Motor neuron (in vitro differentiated cells): ENCODE data around the gene GFM2. TPM values are rescaled to one million over a fixed set of nuclear protein-coding genes. Genes with fewer than 3 reads are reported as not detected.
"Not testable (repeated sequence)": the region's sequence is repeated elsewhere in the genome, so short reads cannot be mapped to it uniquely, and the experiment has no call there.

ENCODE experiments used
- ATAC-seq, 8 experiments: fragments of 200-7000 bp; cut with Tn5 transposase; replicated peaks in 6 of 8; 2 replicates each; pipeline ENCODE4 v1.8.0; 2021; ENCODE audit warnings: mild to moderate bottlenecking in 8 of 8, moderate library complexity in 8 of 8
- H3K27ac ChIP-seq, 2 donors: fragments of 250-450 bp; sonication (Bioruptor Pico); 2 replicates each; pipeline ENCODE4 v1.9.0; 2021; ENCODE audit warnings: antibody characterized with exemption in 2 of 2, mild to moderate bottlenecking in 2 of 2, moderate library complexity in 1 of 2
- H3K4me1 ChIP-seq, 2 donors: fragments of 250-450 bp; sonication (Bioruptor Pico); replicated peaks in 1 of 2; 2 replicates each; pipeline ENCODE4 v1.6.1; 2021; ENCODE audit warnings: antibody characterized with exemption in 2 of 2, mild to moderate bottlenecking in 2 of 2, moderate library complexity in 1 of 2
- H3K4me3 ChIP-seq, 5 donors: fragments of 250-450 bp; sonication (Bioruptor Pico); 2 replicates each; pipeline ENCODE4 v1.9.0; 2021; ENCODE audit warnings: antibody characterized with exemption in 5 of 5, mild to moderate bottlenecking in 5 of 5, moderate library complexity in 4 of 5
- WGBS, 10 experiments: fragments of 450-650 bp; shearing (Covaris generic); methylation state at CpG; one replicate each; pipeline ENCODE4 v1.0.0; 2022; 5-methylcytosine and 5-hydroxymethylcytosine counted together
- in situ Hi-C, 9 experiments: fragments of 400-800 bp; cut with MboI; loops; one replicate each; pipeline ENCODE4 v1.15.0; 2021; ENCODE audit warnings: low sequenced_read_pairs in 9 of 9, low pct_unique_long_range_greater_than_20kb in 2 of 9; ENCODE audit not compliant: unreplicated experiment in 9 of 9
- total RNA-seq, 8 experiments: library from RNA; unstranded; fragments of 300-600 nt; gene quantifications; 2 replicates each; pipeline versions ENCODE4 v1.2.3 to v1.2.4, GENCODE V29; 2022

The GFM2 gene
- total RNA-seq, 8 experiments from 2014 or later = 29.4 to 58.9 (median 39.3) TPM

DNA sequence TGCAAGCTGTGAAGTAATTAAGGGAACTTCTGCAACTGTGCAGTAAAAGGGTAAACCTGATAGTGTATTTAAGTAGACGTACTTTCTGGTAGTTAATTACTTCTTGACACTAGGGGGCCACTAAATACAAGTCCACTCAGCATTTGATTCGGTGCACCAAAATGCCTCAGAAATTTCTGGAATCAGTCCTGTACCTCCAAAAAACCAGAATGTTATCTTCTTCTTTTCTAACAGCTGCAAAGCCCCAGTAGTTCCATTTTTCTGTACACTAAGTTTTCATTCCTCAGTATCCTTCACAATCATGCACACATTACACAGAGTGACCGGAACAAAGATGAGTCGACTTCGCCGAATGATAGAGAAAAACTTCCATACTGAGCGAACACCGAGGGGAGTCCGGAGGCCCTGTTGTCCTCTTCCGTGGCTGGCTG is 484 bp downstream of the GFM2 start:
- Histone ChIP-seq H3K27ac (peak overlapping the region; percentile 55 to 93), H3K4me1 (peaks cover 17 to 19% of the 10 kb centered on the region in 2 donors), H3K4me3 (peak overlapping the region; percentile 65 to 100 (median 98))
- in situ Hi-C loops = loop anchor here in 2 of 9 experiments (25.0 kb wide), 2 partner anchors 146 to 571 kb away; partner anchors contain the start of gene HMGCR (in 1 of the 2)
- WGBS, 10 experiments = 0 to 8% (median 1%) methylated on average over 1 to 10 of the region's 10 CpGs
- peak in 3 of 8 experiments; percentile 11 to 22 (median 20) for ATAC-seq

- Histone ChIP-seq H3K4me1 (peaks cover 17 to 19% of the 10 kb centered on the region in 2 donors), H3K27ac (no peak overlapping the region), H3K4me3 (peak overlapping the region; percentile 65 to 100 (median 98))
- 61 to 90% (median 64%) methylated on average over 5 to 21 of the region's 27 CpGs; no CpG with 5 or more reads in 5 of the 10 experiments for WGBS, 10 experiments
- in situ Hi-C loops = loop anchor here in 2 of 9 experiments (25.0 kb wide), 2 partner anchors 146 to 571 kb away; partner anchors contain the start of gene HMGCR (in 1 of the 2)
- ATAC-seq = no peak
Observed at GRCh38 chr5:74765929-74766328, 988 bp downstream of the GFM2 start.

DNA sequence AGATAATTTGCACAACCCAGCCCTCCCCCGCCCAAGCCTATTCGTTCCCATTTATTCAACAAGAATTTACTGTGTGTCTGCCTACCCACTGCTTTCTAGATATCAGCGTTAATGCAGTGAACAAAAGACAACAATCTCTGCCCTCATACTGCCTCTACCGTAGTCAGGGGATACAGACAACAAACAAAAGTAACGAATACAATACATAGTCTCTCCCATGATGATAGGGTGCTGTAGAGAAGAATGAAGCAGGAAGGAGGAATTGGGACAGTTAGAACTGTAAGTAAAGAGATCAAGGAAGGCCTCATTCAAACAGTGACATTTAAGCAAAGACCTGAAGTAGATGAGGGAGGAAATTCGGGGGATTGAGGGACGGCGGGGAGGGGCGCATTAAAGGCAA is 1.7 kb downstream of the GFM2 start:
- Histone ChIP-seq H3K27ac (no peak overlapping the region), H3K4me1 (peaks cover 17 to 19% of the 10 kb centered on the region in 2 donors), H3K4me3 (peak overlapping the region in 1 of 5 donors; percentile 1)
- in situ Hi-C loops = loop anchor here in 2 of 9 experiments (25.0 kb wide), 2 partner anchors 147 to 572 kb away; partner anchors contain the start of gene HMGCR (in 1 of the 2)
- peak in 1 of 8 experiments; percentile 19 for ATAC-seq
- 20 to 100% (median 85%) methylated on average over 2 to 7 of the region's 9 CpGs for WGBS, 10 experiments

DNA sequence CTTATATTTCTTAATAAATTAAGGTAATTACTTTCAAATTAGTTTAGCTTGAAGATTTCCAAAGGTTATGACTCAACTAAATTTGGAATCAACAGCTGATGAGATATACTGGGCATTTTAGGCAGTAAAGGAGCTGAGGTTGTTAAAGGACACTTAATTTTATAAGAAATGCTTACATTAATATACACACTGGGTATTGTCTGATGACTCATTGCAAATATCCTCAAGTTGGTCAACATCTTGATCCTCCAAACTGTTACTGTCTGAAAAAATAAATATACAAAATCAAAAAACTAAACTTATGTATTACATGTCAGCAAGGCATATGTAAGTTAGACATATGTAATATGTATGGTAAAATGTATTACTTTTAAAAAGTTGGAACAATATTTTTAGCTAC is 3.4 kb downstream of the GFM2 start:
- Histone ChIP-seq H3K4me1 (peaks cover 17 to 19% of the 10 kb centered on the region in 2 donors), H3K4me3 (no peak overlapping the region), H3K27ac (no peak overlapping the region)
- no peak for ATAC-seq
- in situ Hi-C loops = loop anchor here in 2 of 9 experiments (25.0 kb wide), 2 partner anchors 149 to 574 kb away; partner anchors contain the start of gene HMGCR (in 1 of the 2)

DNA sequence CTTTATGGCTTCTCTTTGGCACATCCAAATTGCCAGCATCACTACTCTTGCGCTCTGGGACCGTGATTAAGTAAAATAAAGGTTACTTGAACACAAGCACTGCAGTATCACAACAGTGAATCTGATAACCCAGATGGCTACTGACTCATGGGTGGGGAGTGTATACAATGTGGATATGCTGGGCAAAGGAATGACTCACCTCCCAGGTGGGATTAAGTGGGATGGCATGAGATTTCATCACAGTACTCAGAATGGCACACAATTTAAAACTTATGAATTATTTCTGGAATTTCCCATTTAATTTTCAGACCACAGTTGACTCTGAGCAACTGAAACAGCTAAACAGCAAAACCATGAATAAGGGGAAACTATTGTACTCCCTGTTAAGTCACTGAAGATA is 4.3 kb downstream of the GFM2 start:
- in situ Hi-C loops = loop anchor here in 2 of 9 experiments (25.0 kb wide), 2 partner anchors 150 to 575 kb away; partner anchors contain the start of gene HMGCR (in 1 of the 2)
- ATAC-seq = no peak
- no peak overlapping the region for H3K27ac ChIP-seq
- no peak overlapping the region for H3K4me3 ChIP-seq
- 80 to 100% (median 96%) methylated on average over 1 to 2 of the region's 2 CpGs; no CpG with 5 or more reads in 2 of the 10 experiments for WGBS, 10 experiments
- H3K4me1 ChIP-seq = peaks cover 14% of the 10 kb centered on the region in 2 donors

DNA sequence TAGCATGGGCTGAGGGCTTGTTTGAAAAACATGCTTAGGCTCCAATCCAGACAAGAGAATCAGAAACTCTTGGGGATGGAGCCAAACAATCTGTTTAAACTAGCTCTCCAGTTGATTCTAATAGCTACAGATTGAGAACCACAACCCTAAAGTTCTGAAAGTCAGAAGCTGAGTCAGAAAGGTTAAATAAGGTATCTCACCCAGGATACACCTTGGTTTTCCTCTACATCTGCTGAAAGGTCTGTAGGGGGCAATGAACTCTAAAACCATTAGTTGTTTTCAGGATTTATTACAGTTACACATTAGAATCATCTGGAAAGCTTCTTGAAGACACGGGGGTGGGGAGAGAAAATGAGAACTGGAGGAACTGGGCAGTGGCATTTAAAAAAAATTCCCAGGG is 5.7 kb downstream of the GFM2 start:
- peaks cover 14% of the 10 kb centered on the region in 2 donors for H3K4me1 ChIP-seq
- WGBS, 10 experiments = 80 to 100% (median 100%) methylated on average over 1 of the region's 1 CpG; no CpG with 5 or more reads in 6 of the 10 experiments
- H3K27ac ChIP-seq = no peak overlapping the region
- no peak for ATAC-seq
- in situ Hi-C loops = loop anchor here in 2 of 9 experiments (25.0 kb wide), 2 partner anchors 151 to 576 kb away; partner anchors contain the start of gene HMGCR (in 1 of the 2)
- no peak overlapping the region for H3K4me3 ChIP-seq

- not testable (repeated sequence) for H3K4me3 ChIP-seq, H3K27ac ChIP-seq
- WGBS, 10 experiments = 91 to 100% (median 98%) methylated on average over 3 to 4 of the region's 4 CpGs; no CpG with 5 or more reads in 4 of the 10 experiments
Observed at GRCh38 chr5:74748742-74749141, 18.2 kb downstream of the GFM2 start.

DNA sequence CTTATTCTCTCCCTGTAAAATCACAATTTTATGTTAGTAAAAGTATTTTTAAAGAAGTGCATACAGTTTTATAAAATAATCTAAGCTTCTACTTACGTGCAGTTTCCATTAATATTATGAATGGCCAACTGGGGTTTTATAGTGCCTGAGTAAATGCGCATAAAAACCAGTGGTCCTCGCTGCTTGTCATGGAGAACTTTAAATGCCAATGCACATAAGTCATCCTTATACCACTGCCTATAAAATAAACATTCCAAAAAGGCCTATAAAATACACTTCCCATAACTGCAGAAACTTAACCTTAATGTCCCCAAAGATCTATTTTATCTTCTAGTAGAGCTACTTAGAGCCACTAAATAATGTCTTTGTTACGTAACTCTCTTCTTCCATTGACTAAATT is 28.5 kb downstream of the GFM2 start:
- ATAC-seq = no peak
- H3K4me1 ChIP-seq = no peaks in the 10 kb centered on the region

More at GRCh38 chr5:74748742-74749141, 18.2 kb downstream of the GFM2 start:
- ATAC-seq, H3K4me1 ChIP-seq, in situ Hi-C loops: not testable (repeated sequence)

GRCh38 chr5:74736759-74737158 is 30.2 kb downstream of the GFM2 start:
- no peak for ATAC-seq
- Histone ChIP-seq H3K4me1 (no peaks in the 10 kb centered on the region), H3K4me3 (no peak overlapping the region), H3K27ac (no peak overlapping the region)
- 70 to 100% (median 89%) methylated on average over 3 to 6 of the region's 6 CpGs; no CpG with 5 or more reads in 1 of the 10 experiments for WGBS, 10 experiments
- in situ Hi-C loops = no loop called here

More for the DNA sequence above, 28.5 kb downstream of the GFM2 start:
- 50 to 100% (median 88%) methylated on average over 1 to 4 of the region's 4 CpGs for WGBS, 10 experiments
- H3K27ac ChIP-seq = no peak overlapping the region
- in situ Hi-C loops = no loop called here
- no peak overlapping the region for H3K4me3 ChIP-seq

- H3K27ac ChIP-seq = no peak overlapping the region
- H3K4me1 ChIP-seq = no peaks in the 10 kb centered on the region
- in situ Hi-C loops = no loop called here
- WGBS, 10 experiments = 86 to 100% (median 100%) methylated on average over 1 of the region's 1 CpG; no CpG with 5 or more reads in 3 of the 10 experiments
- H3K4me3 ChIP-seq = no peak overlapping the region
- ATAC-seq = no peak
Observed at GRCh38 chr5:74725331-74725730, 41.6 kb downstream of the GFM2 start.

DNA sequence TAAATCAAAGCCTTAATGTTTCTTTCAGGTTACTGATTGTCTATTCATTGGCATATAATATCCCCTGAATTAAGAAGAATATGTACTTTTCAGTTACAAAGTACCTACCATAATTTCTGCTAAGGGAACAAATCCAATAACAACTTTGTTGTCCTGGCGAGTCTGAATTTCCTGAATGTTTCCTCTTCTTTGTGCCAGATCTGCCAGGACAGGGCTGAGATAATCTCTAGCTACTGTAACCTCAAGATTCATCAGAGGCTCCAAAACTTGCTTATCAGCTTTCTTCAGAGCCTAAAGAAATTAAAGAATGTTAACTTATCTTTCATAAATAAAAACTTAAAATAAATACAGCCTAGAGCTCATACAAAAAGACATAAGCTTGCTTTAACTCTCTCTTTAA is 44.6 kb downstream of the GFM2 start:
- no peak overlapping the region for H3K27ac ChIP-seq
- H3K4me1 ChIP-seq = no peaks in the 10 kb centered on the region
- no peak overlapping the region for H3K4me3 ChIP-seq
- in situ Hi-C loops = no loop called here
- WGBS, 10 experiments = 62 to 100% (median 94%) methylated on average over 1 of the region's 1 CpG; no CpG with 5 or more reads in 4 of the 10 experiments
- ATAC-seq = no peak

DNA sequence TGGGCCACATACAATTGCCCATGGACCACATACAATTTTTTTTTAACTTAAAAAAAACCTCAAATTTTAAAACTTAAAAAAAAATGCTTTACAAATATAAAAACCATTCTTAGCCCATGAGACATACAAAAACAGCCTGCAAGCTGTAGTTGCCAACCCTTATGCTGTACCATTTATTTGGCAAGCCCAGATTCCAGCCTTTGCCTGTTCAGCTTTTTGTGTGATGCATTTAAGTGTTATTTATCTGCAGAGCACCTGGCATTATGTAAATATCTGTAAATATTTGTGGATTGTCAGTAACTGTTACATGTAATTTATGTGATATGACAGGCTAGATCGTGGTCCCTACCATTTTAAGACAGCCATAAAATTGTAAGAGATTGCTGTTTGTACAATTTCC is 49.3 kb downstream of the GFM2 start:
- Histone ChIP-seq H3K4me3 (no peak overlapping the region), H3K27ac (no peak overlapping the region), H3K4me1 (no peaks in the 10 kb centered on the region)
- ATAC-seq = no peak
- in situ Hi-C loops = no loop called here
- WGBS, 10 experiments = 80 to 100% (median 83%) methylated on average over 1 of the region's 1 CpG; no CpG with 5 or more reads in 5 of the 10 experiments

DNA sequence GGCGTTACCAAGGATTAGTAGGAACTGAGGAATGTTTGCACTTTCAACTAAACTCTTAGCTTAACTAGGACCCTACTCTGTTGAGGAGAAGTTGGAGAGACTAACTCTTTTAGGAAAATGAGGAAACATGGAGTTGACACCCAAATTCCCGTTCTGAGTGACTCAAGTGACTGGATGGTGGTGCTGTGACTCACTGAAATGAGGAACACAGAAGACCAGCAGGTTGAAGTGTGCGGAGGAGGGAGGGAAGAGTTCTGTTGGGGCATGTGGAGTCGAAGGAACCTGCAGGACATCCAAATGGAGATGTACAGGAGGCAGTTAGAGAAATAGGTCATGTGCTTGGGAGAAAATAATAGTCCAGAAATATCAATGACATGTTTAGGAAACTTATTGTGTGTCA is 73.7 kb downstream of the GFM2 start:
- Histone ChIP-seq H3K4me1 (no peaks in the 10 kb centered on the region), H3K4me3 (no peak overlapping the region), H3K27ac (no peak overlapping the region)
- 67 to 100% (median 85%) methylated on average over 1 to 4 of the region's 4 CpGs; no CpG with 5 or more reads in 1 of the 10 experiments for WGBS, 10 experiments
- in situ Hi-C loops = no loop called here
- no peak for ATAC-seq
